ENCODE results near the gene STX4.

The STX4 gene

DNA sequence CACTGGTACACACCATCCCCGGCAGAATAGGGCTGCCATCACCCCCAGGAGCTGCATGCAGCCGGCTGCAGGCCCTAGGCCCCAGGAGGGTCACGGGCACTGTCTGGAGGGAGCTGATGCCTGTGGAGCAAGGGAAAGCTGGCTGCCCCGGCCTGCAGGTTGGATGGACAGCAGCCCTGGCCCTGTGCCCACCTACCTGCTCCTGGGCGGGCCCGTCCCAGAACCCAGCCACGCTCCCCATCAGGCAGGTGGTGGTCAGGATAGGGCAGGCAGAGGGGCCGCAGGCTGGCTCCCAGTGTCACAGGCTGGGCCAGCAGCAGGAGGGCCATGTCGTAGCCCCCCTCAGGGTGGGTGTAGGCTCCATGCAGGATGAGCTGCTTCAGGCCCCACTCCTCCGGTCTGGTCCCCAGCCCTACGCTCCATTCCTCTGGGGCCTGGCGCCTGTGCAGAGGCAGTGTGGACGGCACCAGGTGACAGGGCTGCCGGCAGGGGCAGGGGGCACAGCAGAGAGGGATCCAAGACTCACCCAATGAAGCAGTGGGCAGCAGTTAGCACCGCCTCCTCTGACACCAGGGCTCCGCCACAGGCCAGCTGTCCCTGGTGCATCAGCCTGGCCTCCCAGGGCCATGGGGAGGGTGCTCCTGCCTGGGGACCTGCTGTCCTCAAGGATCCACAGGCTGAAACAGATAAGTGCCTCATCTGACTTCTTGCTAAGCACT is 51.4 kb downstream of the STX4 start:
- no peak for DNase-seq (ENCODE audit: low spot score)

DNA sequence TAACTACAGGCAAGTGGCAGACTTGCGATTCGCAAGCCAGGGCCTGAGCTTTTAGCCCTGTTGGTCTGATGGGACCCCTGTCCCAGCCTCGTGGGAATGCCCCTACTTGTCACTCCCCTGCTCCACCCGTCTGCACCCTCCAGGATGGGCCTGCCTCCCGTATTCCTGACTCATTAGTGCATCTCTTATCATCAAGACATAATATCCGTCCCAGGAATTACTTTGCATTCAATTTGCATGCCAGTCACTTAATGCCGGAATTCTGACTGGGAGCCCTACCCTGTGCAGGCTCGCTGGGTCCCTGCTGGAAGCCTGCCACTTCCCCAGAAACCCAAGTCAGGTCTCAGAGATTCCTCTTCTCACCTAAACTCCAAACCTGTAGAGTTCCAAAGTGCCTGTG is 52.1 kb downstream of the STX4 start:
- no peak for DNase-seq (ENCODE audit: low spot score)

DNA sequence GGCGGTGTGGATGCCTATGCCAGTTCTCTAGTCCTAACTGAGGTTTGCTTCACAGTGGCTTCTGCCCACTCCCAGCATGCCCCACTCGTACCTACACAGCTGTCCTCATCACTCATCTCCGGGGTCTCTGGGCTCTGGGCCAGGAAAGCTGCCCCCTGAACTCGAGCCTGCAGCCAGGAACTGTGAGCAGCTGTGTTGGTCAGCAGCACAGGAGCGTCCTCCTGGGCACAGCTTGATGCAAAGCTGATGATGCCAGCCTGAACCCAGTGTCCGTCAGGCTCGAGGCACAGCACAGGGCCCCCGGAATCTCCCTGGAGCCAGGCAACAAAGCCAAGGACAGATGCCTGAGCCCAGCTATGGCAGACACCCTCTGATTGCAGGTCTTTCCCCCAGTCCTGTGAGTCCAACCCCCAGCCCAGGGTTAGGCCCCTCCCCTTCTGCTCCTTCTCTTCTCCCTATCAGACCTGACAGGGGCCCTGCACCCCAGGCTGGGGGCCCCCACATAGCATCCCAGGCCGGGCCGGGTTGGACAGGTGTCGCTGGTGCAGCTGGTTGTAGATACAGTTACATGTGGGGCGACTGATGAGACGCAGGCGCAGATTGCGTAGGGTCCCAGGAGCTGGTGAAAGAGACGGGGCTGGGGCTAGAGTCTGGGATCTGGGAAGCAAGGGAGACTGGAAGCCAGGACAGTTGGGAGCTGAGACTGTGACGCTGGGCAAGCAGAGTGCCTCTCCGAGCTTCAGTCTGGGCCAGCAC is 52.7 kb downstream of the STX4 start:
- DNase-seq (ENCODE audit: low spot score): no peak

DNA sequence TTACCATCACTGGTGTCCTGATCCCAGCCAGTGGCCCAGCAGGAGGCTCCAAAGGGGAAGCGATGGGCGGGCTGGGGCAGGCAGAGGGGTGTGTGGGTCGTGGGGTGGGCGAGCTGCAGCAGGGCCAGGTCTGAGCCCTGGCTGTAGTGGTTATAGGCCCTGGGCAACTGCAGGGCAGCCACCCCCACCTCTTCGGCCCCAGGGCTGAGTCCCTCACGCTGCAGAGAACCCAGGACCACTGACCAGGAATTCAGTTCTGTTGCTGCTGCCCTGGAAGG is 53.2 kb downstream of the STX4 start:
- no peak for DNase-seq (ENCODE audit: low spot score)

DNA sequence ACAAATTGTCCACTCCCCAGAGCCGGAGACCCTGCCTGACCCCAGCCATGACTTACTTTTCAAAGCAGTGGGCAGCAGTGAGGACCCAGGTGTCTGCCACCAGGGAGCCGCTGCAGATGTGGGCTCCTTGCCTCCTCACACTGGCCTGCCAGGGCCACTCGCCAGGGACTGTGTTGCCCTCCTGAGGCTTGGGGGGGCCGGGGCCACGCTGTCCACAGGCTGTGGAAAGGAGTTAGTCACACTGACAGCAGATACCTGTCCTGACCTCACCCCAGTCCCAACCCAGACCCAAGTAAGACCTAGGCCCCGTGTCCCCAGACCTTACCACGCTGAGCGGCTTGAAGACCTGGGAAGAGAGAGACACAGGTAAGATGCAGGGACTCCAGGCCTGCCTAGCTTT is 54.1 kb downstream of the STX4 start:
- DNase-seq (ENCODE audit: low spot score): no peak

DNA sequence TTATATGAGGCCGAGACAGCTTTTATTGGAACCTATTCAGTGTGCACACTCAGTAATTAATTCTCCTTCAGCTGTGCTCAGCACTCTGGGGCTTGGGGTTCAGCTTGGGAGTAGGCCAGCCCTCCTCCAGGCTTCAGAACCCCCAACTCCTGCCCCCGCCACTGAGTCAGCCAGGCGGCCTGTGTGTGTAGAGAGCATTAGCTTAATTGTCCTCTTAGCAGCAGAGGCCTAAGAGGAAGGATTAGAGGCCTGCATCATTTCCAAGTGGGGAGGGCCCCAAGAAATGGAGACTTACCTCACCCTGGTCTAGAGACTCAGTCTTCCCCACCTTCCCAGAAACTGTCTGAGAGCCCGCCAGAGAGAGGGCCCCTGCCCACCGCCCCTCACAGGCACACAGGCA is 54.6 kb downstream of the STX4 start:
- DNase-seq (ENCODE audit: low spot score): no peak

DNA sequence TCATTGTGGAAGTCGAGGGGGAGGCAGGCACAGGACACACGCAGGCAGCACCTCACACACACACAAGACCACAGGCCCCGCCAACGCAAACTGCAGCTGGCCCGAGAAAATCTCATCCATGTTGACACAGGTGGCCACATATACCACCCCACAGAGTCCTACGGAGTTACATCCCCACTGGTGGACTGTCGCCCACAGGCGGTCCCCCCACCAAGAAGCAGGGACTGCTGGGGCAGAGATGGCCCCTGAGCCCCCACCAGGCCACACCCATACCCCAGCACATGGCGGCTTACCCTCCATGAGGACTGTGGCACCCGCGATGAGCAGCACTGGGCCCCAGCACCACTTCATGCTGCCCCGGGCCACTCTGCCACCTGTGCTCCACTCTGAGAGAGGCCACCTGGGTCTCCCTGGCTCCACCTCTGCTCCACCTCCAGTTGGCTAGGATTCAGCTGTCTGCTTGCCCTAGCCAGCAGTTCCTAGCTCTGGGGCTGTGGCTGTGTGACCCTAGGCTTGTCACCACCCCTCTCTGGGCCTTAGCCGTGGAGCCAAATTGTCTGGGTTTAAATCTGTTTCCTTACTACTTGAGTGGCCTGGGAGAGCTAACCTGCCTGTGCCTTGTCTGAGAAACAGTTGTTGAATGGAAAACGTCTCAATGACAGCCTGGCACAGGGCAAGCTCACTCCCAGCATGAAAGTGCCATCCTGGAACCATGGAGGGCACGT is 55.3 kb downstream of the STX4 start, which contains the start of gene PRSS53:
Gene PRSS53 (minus strand): TSS at position 485 of the 725 bp plus-strand sequence. CDS start 134 bp downstream, at position 351.
- no peak for DNase-seq (ENCODE audit: low spot score)

DNA sequence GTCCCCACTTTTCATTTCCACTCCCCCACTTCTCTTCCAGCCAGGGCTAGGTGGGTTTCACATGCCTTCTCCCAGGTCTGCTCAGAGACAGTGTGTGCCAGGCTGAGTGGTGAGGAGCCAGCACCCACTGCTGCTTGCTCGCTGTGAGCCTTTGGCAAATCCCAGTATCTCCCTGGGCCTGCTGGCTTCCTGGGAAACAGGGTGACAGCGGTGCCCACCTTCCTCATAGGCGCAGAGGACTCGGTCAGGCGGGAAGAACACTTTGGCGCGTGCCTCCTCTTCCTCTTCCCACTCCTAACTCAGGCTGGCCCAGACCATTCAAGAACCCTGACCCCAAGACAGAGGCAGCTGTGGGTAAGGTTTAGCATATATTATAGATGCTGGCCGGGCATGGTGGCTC is 55.8 kb downstream of the STX4 start:
- no peak for DNase-seq (ENCODE audit: low spot score)
